K562 (cell line): ENCODE measurements around the gene HCRTR1. TPM values are rescaled to one million over a fixed set of nuclear protein-coding genes. Genes with fewer than 3 reads are reported as not detected.

Source experiments
- ATAC-seq: fragments of 200-7000 bp; cut with Tn5 transposase; 3 replicates; pipeline ENCODE4 v1.9.1; 2020; ENCODE audit warnings: moderate library complexity
- BruUV-seq: library from RNA; stranded (reverse); fragments of 400-500 nt; replicated peaks from 2 replicates; lab custom pipeline; 2021; lab: Mats Ljungman, UMichigan
- CTCF ChIA-PET: fragments of 300-600 bp; formaldehyde crosslinking; extraction: SDS; loops from one replicate; lab custom pipeline; 2021; ENCODE audit warnings: low intra/inter-chr PET ratio; lab: Yijun Ruan, JAX
- POLR2A ChIA-PET: fragments of 300-600, 350-650 bp; sonication (Branson Sonifier 250); formaldehyde crosslinking; extraction: SDS; loops from one replicate; lab custom pipeline; 2021; ENCODE audit warnings: antibody characterized with exemption, inconsistent platforms; lab: Yijun Ruan, JAX
- DNase-seq, 4 experiments: peaks; one replicate each; pipeline versions ENCODE4 v3.0.0 to v3.0.0-alpha.2; 2011 to 2018; ENCODE audit warnings: low spot score in 3 of 4, mixed read lengths in 3 of 4; ENCODE audit errors: extremely low read depth in 1 of 4
- FAIRE-seq: peaks from 2 replicates; lab custom pipeline; 2011; peaks lifted over from hg19 to GRCh38; lab: Jason Lieb, UNC
- H2AFZ ChIP-seq: 2 replicates; pipeline ENCODE4 v1.6.0; 2011; ENCODE audit warnings: low read depth, low read length, control low read depth, inconsistent platforms
- H3K27ac ChIP-seq: fragments of 200-600 bp; 3 replicates; pipeline ENCODE4 v1.8.0; 2011; ENCODE audit warnings: low read depth, mild to moderate bottlenecking, control low read depth, inconsistent platforms, low read length, moderate library complexity, mixed read lengths; ENCODE audit errors: extremely low read depth
- H3K27me3 ChIP-seq, 2 experiments: fragments of 300-600 bp in 1 of 2; 2 replicates in 1 of 2; 3 replicates in 1 of 2; pipeline versions ENCODE4 v1.6.0 to v1.8.0; 2011; ENCODE audit warnings: inconsistent platforms in 2 of 2, low read length in 2 of 2, mild to moderate bottlenecking in 1 of 2, mixed read lengths in 1 of 2, moderate library complexity in 1 of 2; ENCODE audit not compliant: control insufficient read depth in 2 of 2, insufficient read depth in 2 of 2
- H3K36me3 ChIP-seq: fragments of 300-600 bp; 3 replicates; pipeline ENCODE4 v1.8.0; 2011; ENCODE audit warnings: mild to moderate bottlenecking, low read length, inconsistent platforms; ENCODE audit not compliant: control insufficient read depth, insufficient read depth
- H3K4me1 ChIP-seq, 2 experiments: fragments of 200-600 bp in 1 of 2; replicated peaks in 1 of 2; 2 replicates in 1 of 2; 3 replicates in 1 of 2; pipeline versions ENCODE4 v1.5.1 to v1.8.0; 2011; ENCODE audit warnings: inconsistent platforms in 2 of 2, low read length in 2 of 2, mild to moderate bottlenecking in 1 of 2, mixed read lengths in 1 of 2, moderate library complexity in 1 of 2; ENCODE audit not compliant: control insufficient read depth in 2 of 2, insufficient read depth in 2 of 2
- H3K4me2 ChIP-seq: 2 replicates; pipeline ENCODE4 v1.6.1; 2011; ENCODE audit warnings: low read length, control low read depth, inconsistent platforms, mixed read lengths; ENCODE audit not compliant: insufficient read depth
- H3K4me3 ChIP-seq: fragments of 200-600 bp; sonication (generic), shearing (Covaris generic); 2 replicates; pipeline ENCODE4 v1.5.1; 2016; ENCODE audit warnings: control low read depth, inconsistent platforms
- H3K79me2 ChIP-seq: fragments of 200-600 bp; 3 replicates; pipeline ENCODE4 v1.8.0; 2011; ENCODE audit warnings: low read length, inconsistent platforms; ENCODE audit not compliant: control insufficient read depth, insufficient read depth
- H3K9ac ChIP-seq, 2 experiments: 2 replicates each; pipeline versions ENCODE4 v1.6.0 to v1.6.1; 2011; ENCODE audit warnings: low read depth in 2 of 2, low read length in 2 of 2, control low read depth in 1 of 2, inconsistent platforms in 1 of 2, mild to moderate bottlenecking in 1 of 2, mixed read lengths in 1 of 2; ENCODE audit not compliant: insufficient read depth in 1 of 2
- H3K9me1 ChIP-seq: one replicate; pipeline ENCODE4 v1.6.0; 2011; ENCODE audit warnings: inconsistent platforms, mild to moderate bottlenecking, low read length, moderate library complexity; ENCODE audit not compliant: control insufficient read depth, insufficient read depth
- H3K9me3 ChIP-seq: replicated peaks from 2 replicates; pipeline ENCODE4 v1.5.1; 2011; ENCODE audit warnings: low read depth, low read length, inconsistent platforms; ENCODE audit not compliant: control insufficient read depth, insufficient read depth
- H4K20me1 ChIP-seq: replicated peaks from 2 replicates; pipeline ENCODE4 v1.6.1; 2011; ENCODE audit warnings: low read length, inconsistent platforms, mixed read lengths; ENCODE audit not compliant: control insufficient read depth, insufficient read depth
- ARID1B ChIP-seq: fragments of 450-650 bp; IDR thresholded peaks from 2 replicates; pipeline ENCODE4 v1.6.1; 2016; ENCODE audit warnings: antibody characterized with exemption, mild to moderate bottlenecking, inconsistent platforms
- ATF1 ChIP-seq, 2 experiments: fragments of 450-650 bp in 1 of 2; IDR thresholded peaks; 2 replicates each; pipeline ENCODE4 v1.6.1; 2016; ENCODE audit warnings: missing compliant biosample characterization in 1 of 2, missing genetic modification characterization in 1 of 2
- BACH1 ChIP-seq: fragments of 200-800 bp; sonication (Bioruptor generic); IDR thresholded peaks from 2 replicates; pipeline ENCODE4 v1.6.1; 2016; ENCODE audit warnings: missing genetic modification characterization, missing compliant biosample characterization
- CCAR2 ChIP-seq: fragments of 200-400 bp; formaldehyde crosslinking; IDR thresholded peaks from 2 replicates; pipeline ENCODE4 v1.6.1; 2017; ENCODE audit warnings: mild to moderate bottlenecking, low read depth, low read length
- DMBX1 ChIP-seq: fragments of 250-450 bp; sonication (Bioruptor Pico); IDR thresholded peaks from 2 replicates; pipeline ENCODE4 v1.8.0; 2022; ENCODE audit warnings: inconsistent platforms, mild to moderate bottlenecking, moderate library complexity, borderline replicate concordance
- DPF2 ChIP-seq: fragments of 450-650 bp; IDR thresholded peaks from 2 replicates; pipeline ENCODE4 v1.6.1; 2016
- HDAC3 ChIP-seq: fragments of 450-650 bp; IDR thresholded peaks from 2 replicates; pipeline ENCODE4 v1.6.1; 2018; ENCODE audit warnings: borderline replicate concordance, mild to moderate bottlenecking, moderate library complexity; ENCODE audit not compliant: partially characterized antibody
- NR2F6 ChIP-seq: fragments of 450-650 bp; formaldehyde crosslinking; IDR thresholded peaks from 2 replicates; pipeline ENCODE4 v1.4.0; 2020; ENCODE audit warnings: mild to moderate bottlenecking
- PKNOX1 ChIP-seq: fragments of 450-650 bp; IDR thresholded peaks from 2 replicates; pipeline ENCODE4 v1.6.1; 2016
- RAD21 ChIP-seq, 2 experiments: fragments of 250-450 bp in 1 of 2; fragments of 450-650 bp in 1 of 2; sonication (Bioruptor Pico) in 1 of 2; formaldehyde crosslinking in 1 of 2; IDR thresholded peaks in 1 of 2; conservative IDR thresholded peaks in 1 of 2; 2 replicates each; pipeline versions ENCODE4 v1.4.0 to v1.8.0; 2020 to 2022; ENCODE audit warnings: mild to moderate bottlenecking in 2 of 2, moderate library complexity in 1 of 2
- RBM14 ChIP-seq: fragments of 200-400 bp; formaldehyde crosslinking; IDR thresholded peaks from 2 replicates; pipeline ENCODE4 v1.6.1; 2018; ENCODE audit warnings: low read depth, mild to moderate bottlenecking, low read length, moderate library complexity, borderline replicate concordance; ENCODE audit not compliant: insufficient read depth
- RBM15 ChIP-seq: fragments of 200-400 bp; formaldehyde crosslinking; IDR thresholded peaks from 2 replicates; pipeline ENCODE4 v1.6.1; 2018; ENCODE audit warnings: mild to moderate bottlenecking, low read length, moderate library complexity; ENCODE audit not compliant: insufficient read depth
- ZFP36 ChIP-seq: fragments of 150-350 bp; IDR thresholded peaks from 2 replicates; pipeline ENCODE4 v1.6.1; 2018; ENCODE audit warnings: low read length, low read depth; ENCODE audit not compliant: partially characterized antibody
- ZNF347 ChIP-seq: fragments of 450-650 bp; formaldehyde crosslinking; IDR thresholded peaks from 2 replicates; pipeline ENCODE4 v1.4.0; 2020; ENCODE audit warnings: low read depth, mild to moderate bottlenecking, moderate library complexity
- WGBS: fragments of 100-300 bp; shearing (Covaris generic); methylation state at CpG from one replicate; pipeline ENCODE4 v1.1.6; 2016; ENCODE audit warnings: low coverage, mixed read lengths; ENCODE audit not compliant: insufficient coverage; ENCODE audit errors: missing lambda C conversion rate; 5-methylcytosine and 5-hydroxymethylcytosine counted together
- in situ Hi-C: fragments of 300-500 bp; cut with MboI; formaldehyde crosslinking; loops from 4 replicates; pipeline ENCODE4 v1.15.0; 2018; ENCODE audit warnings: inconsistent platforms, mixed read lengths
- intact Hi-C: fragments of 100-400 bp; cut with micrococcal nuclease; formaldehyde crosslinking; loops from 2 replicates; pipeline ENCODE4 v1.14.2; 2022
- polyA plus RNA-seq, 8 experiments: library from polyadenylated mRNA; depleted of rRNA in 4 of 8; stranded (reverse) in 5 of 8; unstranded in 3 of 8; fragments of >200 nt; fragmentation: Nextera tagmentation in 2 of 8; fragmentation: Illumina TruSeq in 1 of 8; extraction: Ambion mirVana in 2 of 8; extraction: Trizol in 1 of 8; gene quantifications; 2 replicates each; pipeline versions ENCODE4 v1.2.1 to v1.2.3, GENCODE V29; 2011 to 2014; ENCODE audit warnings: inconsistent platforms in 1 of 8, missing spikeins in 1 of 8
- total RNA-seq, 7 experiments: library from RNA; depleted of rRNA in 6 of 7; stranded (reverse); fragments of >200 nt in 6 of 7; fragmentation: Illumina TruSeq in 2 of 7; extraction: Trizol in 2 of 7; gene quantifications; 2 replicates each; pipeline versions ENCODE4 v1.2.1 to v1.2.3, GENCODE V29; 2011 to 2021; ENCODE audit warnings: low replicate concordance in 1 of 7

HCRTR1 gene
- total and polyA plus RNA-seq, 9 of the 15 experiments (the other 6 are each of a cell fraction or from before 2014, with no cell fraction given), result not detected

GRCh38 chr1:31584869-31585735 is 32.4 kb upstream of the HCRTR1 start:
- ChIA-PET POLR2A (no interaction called here), CTCF (interaction anchor here (0.5 kb wide), 1 partner anchor 158 kb away, joined by 5 read pairs; no protein-coding TSS in a partner anchor)
- Histone ChIP-seq H3K27me3 (peaks cover 47 to 85% of the 10 kb centered on the region in 2 experiments), H3K4me2 (no peak overlapping the region), H3K9ac (no peak overlapping the region), H3K9me3 (no peaks in the 10 kb centered on the region), H3K27ac (no peak overlapping the region), H3K4me3 (no peak overlapping the region), H3K36me3 (no peaks in the 10 kb centered on the region), H3K79me2 (no peaks in the 10 kb centered on the region), H4K20me1 (peaks cover 14% of the 10 kb centered on the region), H3K9me1 (no peaks in the 10 kb centered on the region), H2AFZ (no peak overlapping the region), H3K4me1 (peaks cover 0 to 25% of the 10 kb centered on the region in 2 experiments; a peak in 2 of 5 replicates)
- intact Hi-C loops (no loop called here), in situ Hi-C loops (no loop called here)
- no peak for DNase-seq
- no peak for FAIRE-seq
- TF ChIP-seq ZNF347 (CRISPR knock-in tag), result no peak
- TF ChIP-seq NR2F6, result no peak
- no peak for TF ChIP-seq ATF1 (CRISPR knock-in tag; IDR thresholded peaks at IDR 0.05)
- TF ChIP-seq ATF1 (tag; IDR thresholded peaks at IDR 0.05), result no peak
- no peak for TF ChIP-seq CCAR2
- TF ChIP-seq PKNOX1, result no peak
- no peak for TF ChIP-seq ARID1B
- TF ChIP-seq HDAC3, result no peak
- TF ChIP-seq RBM14, result no peak
- no peak for TF ChIP-seq DMBX1 (CRISPR knock-in tag)
- no peak for TF ChIP-seq BACH1
- TF ChIP-seq RBM15, result no peak
- no peak for TF ChIP-seq ZFP36
- no peak for TF ChIP-seq RAD21 (CRISPR knock-in tag; conservative IDR thresholded peaks at IDR 0.05 in 1 of 2, IDR thresholded peaks at IDR 0.05 in 1 of 2)
- TF ChIP-seq DPF2, result no peak
- BruUV-seq, result no TSS peak
- no peak for ATAC-seq
- 3% methylated on average over 27 of the region's 27 CpGs for WGBS
